ENCODE data around the gene ACTN4.

DNA sequence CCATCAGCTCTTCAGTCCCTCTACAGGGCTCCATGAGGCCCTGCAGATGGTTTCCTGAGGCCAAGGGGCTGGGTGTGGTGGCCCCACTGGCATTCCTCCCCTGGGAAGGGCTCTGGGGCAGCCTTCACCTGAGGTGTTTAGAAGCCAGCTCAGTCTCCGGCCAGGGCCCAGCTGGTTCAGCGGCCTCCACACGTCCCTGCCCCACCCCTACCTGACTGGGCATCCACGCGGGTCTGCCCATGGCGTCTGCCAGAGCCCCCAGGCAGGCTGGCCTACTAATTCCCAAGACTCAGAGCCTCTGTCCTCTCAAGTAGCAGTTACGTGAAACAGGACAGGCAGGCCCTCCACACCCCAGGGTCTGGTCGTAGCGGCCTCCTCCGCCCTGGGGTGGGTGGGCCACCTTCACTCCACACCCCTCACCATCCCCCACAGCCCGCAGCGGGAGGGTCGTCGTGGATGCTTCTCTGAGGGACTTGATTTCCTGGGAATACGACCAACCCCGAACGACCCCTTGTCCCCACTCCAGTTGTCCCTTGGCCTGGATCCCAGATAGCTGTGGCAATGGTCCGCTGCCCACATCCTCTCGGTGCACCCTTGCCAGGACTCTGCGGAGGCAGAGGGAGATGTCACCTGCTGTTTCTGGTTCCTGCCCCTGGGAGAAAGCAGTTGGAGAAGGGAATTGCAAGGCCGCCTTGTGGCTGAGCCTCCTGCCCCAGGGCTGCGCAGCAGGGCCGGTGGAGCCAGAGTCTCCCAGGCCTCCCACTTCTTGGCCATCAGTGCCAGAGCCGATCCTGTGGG lies 72.5 kb downstream of the ACTN4 start:
- TF ChIP-seq, protein P1, sequence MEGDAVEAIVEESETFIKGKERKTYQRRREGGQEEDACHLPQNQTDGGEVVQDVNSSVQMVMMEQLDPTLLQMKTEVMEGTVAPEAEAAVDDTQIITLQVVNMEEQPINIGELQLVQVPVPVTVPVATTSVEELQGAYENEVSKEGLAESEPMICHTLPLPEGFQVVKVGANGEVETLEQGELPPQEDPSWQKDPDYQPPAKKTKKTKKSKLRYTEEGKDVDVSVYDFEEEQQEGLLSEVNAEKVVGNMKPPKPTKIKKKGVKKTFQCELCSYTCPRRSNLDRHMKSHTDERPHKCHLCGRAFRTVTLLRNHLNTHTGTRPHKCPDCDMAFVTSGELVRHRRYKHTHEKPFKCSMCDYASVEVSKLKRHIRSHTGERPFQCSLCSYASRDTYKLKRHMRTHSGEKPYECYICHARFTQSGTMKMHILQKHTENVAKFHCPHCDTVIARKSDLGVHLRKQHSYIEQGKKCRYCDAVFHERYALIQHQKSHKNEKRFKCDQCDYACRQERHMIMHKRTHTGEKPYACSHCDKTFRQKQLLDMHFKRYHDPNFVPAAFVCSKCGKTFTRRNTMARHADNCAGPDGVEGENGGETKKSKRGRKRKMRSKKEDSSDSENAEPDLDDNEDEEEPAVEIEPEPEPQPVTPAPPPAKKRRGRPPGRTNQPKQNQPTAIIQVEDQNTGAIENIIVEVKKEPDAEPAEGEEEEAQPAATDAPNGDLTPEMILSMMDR (conservative IDR thresholded peaks at IDR 0.05), result no peak
- TF ChIP-seq EZH2 (IDR thresholded peaks at IDR 0.05; ENCODE audit: low read depth), result no peak

All from PC-9 (cell line).